ENCODE results near the gene PLEKHM2. TPM values are rescaled to one million over a fixed set of nuclear protein-coding genes. Genes with fewer than 3 reads are reported as not detected.

Gene PLEKHM2
- total RNA-seq, 2 experiments from 2014 or later: 27.5 to 45.7 TPM

DNA sequence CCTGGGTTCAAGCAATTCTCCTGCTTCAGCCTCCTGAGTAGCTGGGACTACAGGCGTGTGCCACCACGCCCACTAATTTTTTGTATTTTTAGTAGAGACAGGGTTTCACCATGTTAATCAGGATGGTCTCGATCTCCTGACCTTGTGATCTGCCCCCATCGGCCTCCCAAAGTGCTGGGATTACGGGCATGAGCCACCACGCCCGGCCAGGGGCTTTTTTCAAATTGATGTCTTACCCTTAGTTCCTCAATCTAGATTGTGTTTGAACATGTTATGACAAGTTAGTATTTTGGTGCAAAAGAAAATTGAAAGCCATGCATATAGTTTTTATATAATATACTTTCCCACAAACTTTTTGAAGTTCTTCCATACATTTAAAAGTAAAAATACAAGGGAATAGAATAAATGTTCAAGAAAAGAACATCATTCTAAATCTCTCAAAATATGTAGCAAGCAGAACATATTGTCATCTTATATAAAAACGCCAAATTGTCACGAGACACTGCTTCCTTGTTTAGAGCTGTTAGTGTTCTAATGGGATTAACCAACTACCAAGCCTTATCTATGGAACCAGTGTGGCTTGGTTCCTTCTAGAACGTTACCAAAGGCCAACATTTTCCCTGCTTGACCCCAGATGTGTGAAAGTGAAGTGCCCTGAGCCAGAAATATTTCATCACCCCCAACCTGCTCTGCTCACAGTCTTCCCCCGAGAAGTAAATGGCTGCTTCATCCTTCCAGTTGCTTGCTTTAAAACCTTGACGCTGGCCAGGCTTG is 9.5 kb upstream of the PLEKHM2 start:
- no peak overlapping the region for H3K4me3 ChIP-seq (ENCODE audit: low read depth, low read length, poor library complexity, severe bottlenecking)
- intact Hi-C loops (cut with micrococcal nuclease; ENCODE audit: unreplicated experiment): no loop called here
- H4K20me1 ChIP-seq (ENCODE audit: insufficient read depth, low read length): no peaks in the 10 kb centered on the region
- no peaks in the 10 kb centered on the region for H3K79me2 ChIP-seq (ENCODE audit: insufficient read depth, low read depth, low read length)
- H3K9me3 ChIP-seq (ENCODE audit: low read length): no peaks in the 10 kb centered on the region
- no peak overlapping the region for H3K4me2 ChIP-seq (ENCODE audit: low read length)
- H3K4me1 ChIP-seq (ENCODE audit: insufficient read depth, low read length, poor library complexity, severe bottlenecking): no peaks in the 10 kb centered on the region
- BruUV-seq (replicated peaks): no TSS peak
- H3K36me3 ChIP-seq (ENCODE audit: insufficient read depth, low read length): no peaks in the 10 kb centered on the region
- H2AFZ ChIP-seq (ENCODE audit: low read length): no peak overlapping the region
- ChIA-PET CTCF (ENCODE audit: unreplicated experiment) (no interaction called here), POLR2A (no interaction called here)
- TF ChIP-seq, protein P1, sequence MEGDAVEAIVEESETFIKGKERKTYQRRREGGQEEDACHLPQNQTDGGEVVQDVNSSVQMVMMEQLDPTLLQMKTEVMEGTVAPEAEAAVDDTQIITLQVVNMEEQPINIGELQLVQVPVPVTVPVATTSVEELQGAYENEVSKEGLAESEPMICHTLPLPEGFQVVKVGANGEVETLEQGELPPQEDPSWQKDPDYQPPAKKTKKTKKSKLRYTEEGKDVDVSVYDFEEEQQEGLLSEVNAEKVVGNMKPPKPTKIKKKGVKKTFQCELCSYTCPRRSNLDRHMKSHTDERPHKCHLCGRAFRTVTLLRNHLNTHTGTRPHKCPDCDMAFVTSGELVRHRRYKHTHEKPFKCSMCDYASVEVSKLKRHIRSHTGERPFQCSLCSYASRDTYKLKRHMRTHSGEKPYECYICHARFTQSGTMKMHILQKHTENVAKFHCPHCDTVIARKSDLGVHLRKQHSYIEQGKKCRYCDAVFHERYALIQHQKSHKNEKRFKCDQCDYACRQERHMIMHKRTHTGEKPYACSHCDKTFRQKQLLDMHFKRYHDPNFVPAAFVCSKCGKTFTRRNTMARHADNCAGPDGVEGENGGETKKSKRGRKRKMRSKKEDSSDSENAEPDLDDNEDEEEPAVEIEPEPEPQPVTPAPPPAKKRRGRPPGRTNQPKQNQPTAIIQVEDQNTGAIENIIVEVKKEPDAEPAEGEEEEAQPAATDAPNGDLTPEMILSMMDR (conservative IDR thresholded peaks at IDR 0.05; ENCODE audit: low read length): no peak
- TF ChIP-seq EZH2phosphoT487 (IDR thresholded peaks at IDR 0.05; ENCODE audit: borderline replicate concordance, low read depth, low read length): no peak
- H3K27ac ChIP-seq (ENCODE audit: low read depth, low read length, poor library complexity, severe bottlenecking): no peak overlapping the region
- DNase-seq (ENCODE audit: low spot score): no peak
- H3K9me2 ChIP-seq (ENCODE audit: insufficient read depth, low read length): no peaks in the 10 kb centered on the region

DNA sequence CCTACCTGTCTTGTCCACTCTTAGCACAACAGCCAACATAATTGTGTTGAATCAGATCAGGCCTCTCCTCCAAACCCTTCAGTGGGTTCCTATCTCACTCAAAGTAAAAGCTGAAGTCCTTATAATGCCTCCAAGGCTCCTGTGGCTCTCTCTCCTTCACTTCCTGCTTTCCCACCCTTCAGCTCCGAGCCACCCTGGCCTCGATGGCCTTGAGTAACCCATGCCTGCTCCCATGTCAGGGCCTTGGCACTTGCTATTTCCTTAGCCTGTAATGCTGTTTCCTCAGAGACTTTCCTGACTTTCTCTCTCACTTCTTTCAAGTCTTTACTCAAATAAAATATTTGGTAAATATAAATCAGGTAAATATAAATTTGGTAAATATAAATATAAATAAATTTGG is 8.1 kb upstream of the PLEKHM2 start:
- Histone ChIP-seq H3K9me2 (ENCODE audit: insufficient read depth, low read length) (no peaks in the 10 kb centered on the region), H4K20me1 (ENCODE audit: insufficient read depth, low read length) (no peaks in the 10 kb centered on the region), H3K27ac (ENCODE audit: low read depth, low read length, poor library complexity, severe bottlenecking) (no peak overlapping the region), H3K4me1 (ENCODE audit: insufficient read depth, low read length, poor library complexity, severe bottlenecking) (no peaks in the 10 kb centered on the region), H3K4me2 (ENCODE audit: low read length) (no peak overlapping the region), H3K79me2 (ENCODE audit: insufficient read depth, low read depth, low read length) (no peaks in the 10 kb centered on the region), H3K4me3 (ENCODE audit: low read depth, low read length, poor library complexity, severe bottlenecking) (no peak overlapping the region), H3K9me3 (ENCODE audit: low read length) (no peaks in the 10 kb centered on the region), H3K36me3 (ENCODE audit: insufficient read depth, low read length) (no peaks in the 10 kb centered on the region), H2AFZ (ENCODE audit: low read length) (no peak overlapping the region)
- CTCF ChIA-PET (ENCODE audit: unreplicated experiment): no interaction called here
- DNase-seq (ENCODE audit: low spot score): no peak
- TF ChIP-seq EZH2phosphoT487 (IDR thresholded peaks at IDR 0.05; ENCODE audit: borderline replicate concordance, low read depth, low read length): no peak
- TF ChIP-seq, protein P1 (conservative IDR thresholded peaks at IDR 0.05; ENCODE audit: low read length): no peak
- no TSS peak for BruUV-seq (replicated peaks)
- intact Hi-C loops (cut with micrococcal nuclease; ENCODE audit: unreplicated experiment): no loop called here
- POLR2A ChIA-PET: no interaction called here

All from OCI-LY7 (cell line).